ENCODE results near the gene GYPB.
"Not testable (repeated sequence)": the region's sequence is repeated elsewhere in the genome, so short reads cannot be mapped to it uniquely, and the experiment has no call there.

DNA sequence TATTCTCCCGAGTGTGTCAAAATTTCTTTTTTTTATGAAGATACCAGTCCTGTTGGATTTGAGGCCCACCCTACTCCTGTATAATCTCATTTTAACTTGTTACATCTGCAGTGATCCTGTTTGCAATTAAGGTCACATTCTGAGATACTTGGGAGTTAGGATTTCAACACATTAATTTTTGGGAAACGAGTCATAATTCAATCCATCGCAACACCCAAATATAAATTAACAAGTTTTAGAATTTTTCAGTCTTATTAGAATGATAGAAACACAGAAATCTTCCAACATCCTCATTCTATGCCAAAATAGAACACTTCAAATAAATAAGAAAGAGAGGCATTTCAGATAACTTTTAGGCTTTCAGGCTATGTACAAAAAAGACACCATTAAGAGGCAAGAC lies 36.2 kb upstream of the GYPB start:
- TF ChIP-seq CTCF, POLR2A, EP300, POLR2AphosphoS5 (IDR thresholded peaks at IDR 0.05): not testable (repeated sequence)

Measured in stomach (tissue), 4 donors.